IMR-90 (cell line): ENCODE measurements around the gene KLF2. TPM values are rescaled to one million over a fixed set of nuclear protein-coding genes. Genes with fewer than 3 reads are reported as not detected.

Experiments
- ATAC-seq: fragments of 200-7000 bp; cut with Tn5 transposase; 2 replicates; pipeline ENCODE4 v1.9.1; 2020; ENCODE audit warnings: low read depth, mild to moderate bottlenecking, moderate library complexity
- BruUV-seq: library from RNA; stranded (reverse); fragments of 400-500 nt; replicated peaks from 2 replicates; lab custom pipeline; 2021; lab: Mats Ljungman, UMichigan
- CTCF ChIA-PET: fragments of 300-600 bp; formaldehyde crosslinking; extraction: SDS; loops from one replicate; lab custom pipeline; 2021; ENCODE audit warnings: antibody characterized with exemption; lab: Yijun Ruan, JAX
- POLR2A ChIA-PET: fragments of 300-600 bp; sonication (Branson Sonifier 250); formaldehyde crosslinking; loops from one replicate; lab custom pipeline; 2022; ENCODE audit warnings: antibody characterized with exemption; ENCODE audit not compliant: unreplicated experiment; lab: Charles Lee
- DNase-seq: peaks from one replicate; pipeline ENCODE4 v3.0.0; 2013
- H2AFZ ChIP-seq: replicated peaks from 2 replicates; pipeline ENCODE3; 2013; ENCODE audit warnings: low read length, mild to moderate bottlenecking; ENCODE audit not compliant: poor library complexity
- H2AK5ac ChIP-seq: 2 replicates; pipeline ENCODE4 v1.6.1; 2013; ENCODE audit warnings: low read depth, low read length, inconsistent platforms
- H2AK9ac ChIP-seq: replicated peaks from 2 replicates; pipeline ENCODE3; 2013; ENCODE audit warnings: mild to moderate bottlenecking, low read depth, low read length, moderate library complexity; ENCODE audit not compliant: poor library complexity
- H2BK120ac ChIP-seq: 2 replicates; pipeline ENCODE4 v1.6.1; 2013; ENCODE audit warnings: low read depth, low read length, inconsistent platforms
- H2BK15ac ChIP-seq: 3 replicates; pipeline ENCODE4 v1.6.1; 2013; ENCODE audit warnings: low read depth, low read length, inconsistent platforms
- H2BK20ac ChIP-seq: 2 replicates; pipeline ENCODE4 v1.6.1; 2013; ENCODE audit warnings: low read depth, mild to moderate bottlenecking, inconsistent platforms, low read length, moderate library complexity
- H2BK5ac ChIP-seq: 2 replicates; pipeline ENCODE4 v1.6.1; 2013; ENCODE audit warnings: mild to moderate bottlenecking, low read depth, low read length, inconsistent platforms; ENCODE audit not compliant: poor library complexity, severe bottlenecking
- H3K14ac ChIP-seq: replicated peaks from 2 replicates; pipeline ENCODE4 v1.6.1; 2013; ENCODE audit warnings: low read depth, low read length, inconsistent platforms
- H3K18ac ChIP-seq: 2 replicates; pipeline ENCODE4 v1.6.1; 2013; ENCODE audit warnings: low read depth, low read length, control low read depth
- H3K23ac ChIP-seq: 2 replicates; pipeline ENCODE4 v1.6.1; 2013; ENCODE audit warnings: low read depth, low read length, inconsistent platforms
- H3K27ac ChIP-seq: 2 replicates; pipeline ENCODE4 v1.5.1; 2013; ENCODE audit warnings: mild to moderate bottlenecking, control low read depth, low read length; ENCODE audit not compliant: insufficient read depth
- H3K27me3 ChIP-seq: 2 replicates; pipeline ENCODE4 v1.6.1; 2013; ENCODE audit warnings: low read length; ENCODE audit not compliant: control insufficient read depth, insufficient read depth
- H3K36me3 ChIP-seq: 2 replicates; pipeline ENCODE4 v1.6.1; 2013; ENCODE audit warnings: low read length, mixed read lengths; ENCODE audit not compliant: control insufficient read depth, insufficient read depth
- H3K4ac ChIP-seq: 2 replicates; pipeline ENCODE4 v1.6.1; 2013; ENCODE audit warnings: low read depth, low read length, inconsistent platforms
- H3K4me1 ChIP-seq: 2 replicates; pipeline ENCODE4 v1.6.1; 2013; ENCODE audit warnings: low read length, mixed read lengths; ENCODE audit not compliant: control insufficient read depth, insufficient read depth
- H3K4me2 ChIP-seq: 2 replicates; pipeline ENCODE4 v1.6.1; 2013; ENCODE audit warnings: low read depth, mild to moderate bottlenecking, control low read depth, low read length, moderate library complexity
- H3K4me3 ChIP-seq: 2 replicates; pipeline ENCODE4 v1.5.1; 2013; ENCODE audit warnings: low read depth, mild to moderate bottlenecking, control low read depth, low read length, moderate library complexity; ENCODE audit not compliant: insufficient read depth
- H3K56ac ChIP-seq: 2 replicates; pipeline ENCODE4 v1.6.1; 2013; ENCODE audit warnings: low read length, inconsistent platforms; ENCODE audit not compliant: insufficient read depth; ENCODE audit errors: extremely low read depth
- H3K79me1 ChIP-seq, 2 experiments: 2 replicates each; pipeline ENCODE4 v1.6.1; 2013; ENCODE audit warnings: low read length in 2 of 2, inconsistent platforms in 1 of 2, low read depth in 1 of 2
- H3K9ac ChIP-seq: 2 replicates; pipeline ENCODE4 v1.6.1; 2013; ENCODE audit warnings: low read depth, low read length, control low read depth
- H3K9me1 ChIP-seq: 2 replicates; pipeline ENCODE4 v1.6.1; 2013; ENCODE audit warnings: low read length, inconsistent platforms; ENCODE audit not compliant: insufficient read depth
- H3K9me3 ChIP-seq: 2 replicates; pipeline ENCODE4 v1.6.1; 2013; ENCODE audit warnings: low read length; ENCODE audit not compliant: control insufficient read depth, insufficient read depth
- H4K20me1 ChIP-seq: 2 replicates; pipeline ENCODE4 v1.6.1; 2013; ENCODE audit warnings: low read length, inconsistent platforms; ENCODE audit not compliant: insufficient read depth
- H4K5ac ChIP-seq: 2 replicates; pipeline ENCODE4 v1.6.1; 2013; ENCODE audit warnings: mild to moderate bottlenecking, low read depth, low read length, control low read depth
- H4K8ac ChIP-seq, 2 experiments: 2 replicates each; pipeline ENCODE4 v1.6.1; 2013; ENCODE audit warnings: low read depth in 2 of 2, low read length in 2 of 2, control low read depth in 1 of 2, inconsistent platforms in 1 of 2
- H4K91ac ChIP-seq: 2 replicates; pipeline ENCODE4 v1.6.1; 2013; ENCODE audit warnings: low read depth, low read length, inconsistent platforms; ENCODE audit not compliant: insufficient read depth
- CEBPB ChIP-seq: IDR thresholded peaks from 2 replicates; pipeline ENCODE4 v1.6.1; 2012; ENCODE audit warnings: low read depth, low read length, improper control_type of control experiment
- CHD1 ChIP-seq: IDR thresholded peaks from 2 replicates; pipeline ENCODE4 v1.6.1; 2012; ENCODE audit warnings: low read depth, low read length, improper control_type of control experiment
- FOS ChIP-seq: fragments of 150-350 bp; IDR thresholded peaks from 2 replicates; pipeline ENCODE4 v1.6.1; 2016; ENCODE audit warnings: low read depth, low read length
- POLR2A ChIP-seq: IDR thresholded peaks from 2 replicates; pipeline ENCODE4 v1.6.1; 2012; ENCODE audit warnings: mild to moderate bottlenecking, low read depth, low read length
- RAD21 ChIP-seq: IDR thresholded peaks from 2 replicates; pipeline ENCODE4 v1.6.1; 2012; ENCODE audit warnings: low read length, improper control_type of control experiment
- WGBS, 2 experiments: methylation state at CpG; one replicate each; pipeline versions ENCODE4 v1.1.5 to v1.1.7; 2013; ENCODE audit warnings: missing lambda C conversion rate in 2 of 2; ENCODE audit not compliant: insufficient read length in 1 of 2; ENCODE audit errors: extremely low coverage in 2 of 2; 5-methylcytosine and 5-hydroxymethylcytosine counted together
- dilution Hi-C: fragments of 300-500 bp; cut with HindIII; formaldehyde crosslinking; loops from one replicate; pipeline ENCODE4 v1.14.3; 2018; ENCODE audit warnings: low sequenced_read_pairs; ENCODE audit not compliant: unreplicated experiment
- in situ Hi-C: fragments of 300-500 bp; cut with MboI; formaldehyde crosslinking; loops from 3 replicates; pipeline ENCODE4 v1.14.3; 2019; ENCODE audit warnings: low sequenced_read_pairs, inconsistent platforms, mixed read lengths
- intact Hi-C: fragments of 100-400 bp; cut with micrococcal nuclease; formaldehyde crosslinking; loops from 2 replicates; pipeline ENCODE4 v1.10.0; 2022
- polyA plus RNA-seq, 3 experiments: library from polyadenylated mRNA; depleted of rRNA; stranded (reverse); fragments of >200 nt; gene quantifications; 2 replicates each; pipeline ENCODE4 v1.2.3, GENCODE V29; 2012; ENCODE audit warnings: low replicate concordance in 1 of 3
- total RNA-seq: library from RNA; depleted of rRNA; stranded (reverse); fragments of >200 nt; gene quantifications from 2 replicates; pipeline ENCODE4 v1.2.3, GENCODE V29; 2012

KLF2 gene
- total and polyA plus RNA-seq, 2 of the 4 experiments (the other 2 are of a cell fraction), result 1.1 to 34.4 TPM

DNA sequence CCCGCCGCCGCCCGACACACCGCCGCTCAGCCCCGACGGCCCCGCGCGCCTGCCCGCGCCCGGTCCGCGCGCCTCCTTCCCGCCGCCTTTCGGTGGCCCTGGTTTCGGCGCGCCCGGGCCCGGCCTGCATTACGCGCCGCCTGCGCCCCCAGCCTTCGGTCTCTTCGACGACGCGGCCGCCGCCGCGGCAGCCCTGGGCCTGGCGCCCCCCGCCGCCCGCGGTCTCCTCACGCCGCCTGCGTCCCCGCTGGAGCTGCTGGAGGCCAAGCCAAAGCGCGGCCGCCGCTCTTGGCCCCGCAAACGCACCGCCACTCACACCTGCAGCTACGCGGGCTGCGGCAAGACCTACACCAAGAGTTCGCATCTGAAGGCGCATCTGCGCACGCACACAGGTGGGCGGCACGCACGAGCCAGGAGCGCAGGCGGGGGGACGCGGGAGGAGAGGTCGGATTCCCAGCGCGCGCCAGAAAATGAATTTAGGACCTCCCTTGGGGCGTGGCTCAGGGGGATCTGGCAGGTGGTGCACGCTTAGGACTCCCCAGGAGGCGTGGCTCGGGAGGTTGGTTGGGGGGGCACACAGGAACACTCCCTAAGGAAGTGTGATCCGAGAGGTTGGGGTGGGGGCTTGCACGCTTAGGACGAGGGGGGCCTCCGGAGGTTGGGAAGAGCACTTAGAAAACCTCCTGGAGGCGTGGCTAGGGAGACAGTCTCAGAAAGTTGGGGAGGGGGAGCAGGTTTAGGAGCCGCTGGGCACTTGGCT lies 1.2 kb downstream of the KLF2 start:
- 0 out of 2 replicates have a peak overlapping the region, but pooled peaks have one; percentile 13 for H3K4ac ChIP-seq
- in situ Hi-C loops (no loop called here), intact Hi-C loops (no loop called here)

More for the DNA sequence above, 1.2 kb downstream of the KLF2 start:
- Histone ChIP-seq H2BK5ac (peak overlapping the region; percentile 34), H2BK120ac (no peak overlapping the region), H3K36me3 (peaks cover 12% of the 10 kb centered on the region), H4K91ac (no peak overlapping the region), H3K27ac (peak overlapping the region; percentile 58; the same call in 1 of the 2 replicates), H2BK15ac (no peak overlapping the region), H3K27me3 (no peaks in the 10 kb centered on the region), H3K4me1 (peaks cover 19% of the 10 kb centered on the region), H3K14ac (peak overlapping the region; percentile 79; the same call in 1 of the 2 replicates), H3K4me3 (peak overlapping the region; percentile 96), H3K18ac (no peak overlapping the region), H3K79me1 (peaks cover 2 to 35% of the 10 kb centered on the region in 2 experiments; a peak in 3 of 4 replicates), H3K56ac (no peak overlapping the region), H3K9me3 (no peaks in the 10 kb centered on the region), H4K8ac (no peak overlapping the region), H2AK5ac (peak overlapping the region; percentile 36; the same call in 1 of the 2 replicates), H2AFZ (peak overlapping the region; percentile 79), H3K9ac (peak overlapping the region; percentile 74), H2AK9ac (peak overlapping the region; percentile 95), H3K9me1 (peaks cover 3% of the 10 kb centered on the region; the same call in 1 of the 2 replicates), H4K5ac (no peak overlapping the region), H3K23ac (no peak overlapping the region; the same call in 1 of the 2 replicates), H3K4me2 (peak overlapping the region; percentile 97), H4K20me1 (peaks cover 42% of the 10 kb centered on the region), H2BK20ac (no peak overlapping the region)
- ChIA-PET CTCF (interaction anchor here (1.0 to 1.7 kb wide), 2 partner anchors 48 to 57 kb away, joined by 3 to 4 read pairs; no protein-coding TSS in a partner anchor), POLR2A (interaction anchor here (0.6 kb wide), 2 partner anchors 57 to 122 kb away, joined by 4 to 14 read pairs; no protein-coding TSS in a partner anchor)
- no peak for DNase-seq
- no peak for ATAC-seq
- BruUV-seq, result no TSS peak
- dilution Hi-C loops, result no loop called here
- TF ChIP-seq POLR2A, result peak; percentile 65
- TF ChIP-seq CHD1, result peak; percentile 98
- TF ChIP-seq CEBPB, result no peak
- no peak for TF ChIP-seq RAD21
- no peak for TF ChIP-seq FOS
- 0% methylated on average over 50 of the region's 82 CpGs; no CpG with 5 or more reads in 1 of the 2 experiments for WGBS, 2 experiments
